ENCODE data around the gene PAK1IP1.

GRCh38 chr6:10747251-10747972 lies 52.6 kb downstream of the PAK1IP1 start, which contains the start of gene TMEM14B:
- TF ChIP-seq GABPA (IDR thresholded peaks at IDR 0.05; ENCODE audit: low read depth) (no peak), SMC3 (IDR thresholded peaks at IDR 0.05; ENCODE audit: borderline replicate concordance, low read length) (no peak), CTCF (IDR thresholded peaks at IDR 0.05 in 2 of 3, conservative IDR thresholded peaks at IDR 0.05 in 1 of 3; ENCODE audit: control insufficient read depth in 2 of 3, extremely low read depth in 1 of 3, insufficient read depth in 1 of 3, low read depth in 3 of 3, low read length in 3 of 3) (no peak), CHD4 (IDR thresholded peaks at IDR 0.05) (no peak), POLR2AphosphoS5 (IDR thresholded peaks at IDR 0.05; ENCODE audit: low read length) (peak; percentile 92), CREB1 (IDR thresholded peaks at IDR 0.05; ENCODE audit: low read depth) (peak; percentile 26; the same call in 1 of the 2 replicates)

Data from GM12878 (cell line).